ENCODE data around the gene SAMD3. TPM values are rescaled to one million over a fixed set of nuclear protein-coding genes. Genes with fewer than 3 reads are reported as not detected.

SAMD3 gene
- total RNA-seq, 6 experiments from 2014 or later = 0.25 to 0.86 (median 0.37) TPM

DNA sequence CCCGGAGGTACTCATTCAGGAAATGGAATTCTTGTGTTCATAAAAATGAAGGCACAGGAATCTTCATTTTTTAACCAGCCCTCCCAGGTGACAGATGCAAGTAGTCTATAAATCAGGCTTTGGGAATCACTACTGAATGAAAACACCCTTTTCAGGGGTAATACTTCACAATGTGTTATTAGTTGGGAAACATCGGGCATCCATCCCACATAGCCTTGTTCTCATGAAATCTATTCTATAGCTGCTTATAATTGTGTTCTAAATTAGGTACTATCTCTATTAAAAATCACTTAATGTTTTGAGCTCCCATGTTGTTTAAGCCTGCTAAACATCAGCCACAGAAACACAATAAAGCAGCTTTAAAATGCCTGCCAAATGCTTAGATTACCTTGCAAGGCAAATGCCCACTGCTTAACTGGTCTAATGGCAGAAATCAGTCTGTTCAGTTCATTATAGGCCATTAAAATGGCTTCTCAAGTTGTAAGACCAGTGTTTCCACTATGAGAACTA lies 109.5 kb downstream of the SAMD3 start:
- H3K4me1 ChIP-seq = no peaks in the 10 kb centered on the region
- H3K27me3 ChIP-seq = no peaks in the 10 kb centered on the region
- no peak for DNase-seq
- WGBS (ENCODE audit: insufficient coverage, low coverage, low lambda C conversion rate, missing lambda C conversion rate) = 100% methylated on average over 2 of the region's 2 CpGs
- intact Hi-C loops (cut with DNase I) = no loop called here
- no peak overlapping the region for H3K4me3 ChIP-seq
- no peaks in the 10 kb centered on the region for H3K36me3 ChIP-seq
- no peaks in the 10 kb centered on the region for H3K9me3 ChIP-seq
- TF ChIP-seq, protein P1, sequence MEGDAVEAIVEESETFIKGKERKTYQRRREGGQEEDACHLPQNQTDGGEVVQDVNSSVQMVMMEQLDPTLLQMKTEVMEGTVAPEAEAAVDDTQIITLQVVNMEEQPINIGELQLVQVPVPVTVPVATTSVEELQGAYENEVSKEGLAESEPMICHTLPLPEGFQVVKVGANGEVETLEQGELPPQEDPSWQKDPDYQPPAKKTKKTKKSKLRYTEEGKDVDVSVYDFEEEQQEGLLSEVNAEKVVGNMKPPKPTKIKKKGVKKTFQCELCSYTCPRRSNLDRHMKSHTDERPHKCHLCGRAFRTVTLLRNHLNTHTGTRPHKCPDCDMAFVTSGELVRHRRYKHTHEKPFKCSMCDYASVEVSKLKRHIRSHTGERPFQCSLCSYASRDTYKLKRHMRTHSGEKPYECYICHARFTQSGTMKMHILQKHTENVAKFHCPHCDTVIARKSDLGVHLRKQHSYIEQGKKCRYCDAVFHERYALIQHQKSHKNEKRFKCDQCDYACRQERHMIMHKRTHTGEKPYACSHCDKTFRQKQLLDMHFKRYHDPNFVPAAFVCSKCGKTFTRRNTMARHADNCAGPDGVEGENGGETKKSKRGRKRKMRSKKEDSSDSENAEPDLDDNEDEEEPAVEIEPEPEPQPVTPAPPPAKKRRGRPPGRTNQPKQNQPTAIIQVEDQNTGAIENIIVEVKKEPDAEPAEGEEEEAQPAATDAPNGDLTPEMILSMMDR (IDR thresholded peaks at IDR 0.05) = no peak
- no peak for TF ChIP-seq POLR2A (IDR thresholded peaks at IDR 0.05)
- no peak overlapping the region for H3K27ac ChIP-seq
- no peak for ATAC-seq

DNA sequence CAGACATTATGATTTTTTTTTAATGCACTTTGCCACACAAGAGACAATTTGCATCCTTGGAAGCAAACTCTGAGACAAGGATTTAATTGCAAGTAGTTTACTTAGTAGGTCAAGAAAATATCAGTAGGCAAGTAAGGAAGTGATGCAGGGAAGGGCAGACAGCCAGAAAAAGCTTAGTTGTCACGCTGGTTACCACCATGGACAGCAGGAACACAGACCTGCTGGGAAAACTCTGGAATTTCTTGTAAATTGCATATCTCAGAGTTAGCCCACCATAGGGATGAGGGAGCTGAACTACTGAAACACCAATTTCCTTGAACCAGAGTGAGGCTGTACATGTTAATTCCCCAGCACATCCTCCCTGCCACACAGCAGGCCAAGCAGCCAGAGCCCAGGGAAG lies 111.7 kb downstream of the SAMD3 start:
- H3K36me3 ChIP-seq = no peaks in the 10 kb centered on the region
- H3K27ac ChIP-seq = no peak overlapping the region
- ATAC-seq = no peak
- H3K27me3 ChIP-seq = no peaks in the 10 kb centered on the region
- no peak for DNase-seq
- intact Hi-C loops (cut with DNase I) = no loop called here
- H3K9me3 ChIP-seq = no peaks in the 10 kb centered on the region
- no peaks in the 10 kb centered on the region for H3K4me1 ChIP-seq
- TF ChIP-seq POLR2A (IDR thresholded peaks at IDR 0.05) = no peak
- TF ChIP-seq, protein P1 (IDR thresholded peaks at IDR 0.05) = no peak
- WGBS (ENCODE audit: insufficient coverage, low coverage, low lambda C conversion rate, missing lambda C conversion rate) = 100% methylated on average over 1 of the region's 1 CpG
- H3K4me3 ChIP-seq = no peak overlapping the region

- no peak overlapping the region for H3K27ac ChIP-seq
- intact Hi-C loops (cut with DNase I) = no loop called here
- no peak for TF ChIP-seq POLR2A (IDR thresholded peaks at IDR 0.05)
- TF ChIP-seq, protein P1 (IDR thresholded peaks at IDR 0.05) = no peak
- DNase-seq (no peak), ATAC-seq (no peak)
- H3K27me3 ChIP-seq = no peaks in the 10 kb centered on the region
- H3K9me3 ChIP-seq = no peaks in the 10 kb centered on the region
- no peaks in the 10 kb centered on the region for H3K4me1 ChIP-seq
- H3K36me3 ChIP-seq = peaks cover 0 to 3% (median 0%) of the 10 kb centered on the region in 4 donors
- no CpG with 5 or more reads among the region's 1 CpG for WGBS (ENCODE audit: insufficient coverage, low coverage, low lambda C conversion rate, missing lambda C conversion rate)
- H3K4me3 ChIP-seq = no peak overlapping the region
Measured at GRCh38 chr6:130107710-130108109, 115.0 kb downstream of the SAMD3 start.

GRCh38 chr6:130105996-130106704 lies 116.6 kb downstream of the SAMD3 start:
- DNase-seq (no peak), ATAC-seq (no peak)
- WGBS (ENCODE audit: insufficient coverage, low coverage, low lambda C conversion rate, missing lambda C conversion rate) = 53% methylated on average over 4 of the region's 4 CpGs
- H3K4me1 ChIP-seq = no peaks in the 10 kb centered on the region
- H3K27ac ChIP-seq = no peak overlapping the region
- H3K4me3 ChIP-seq = no peak overlapping the region
- intact Hi-C loops (cut with DNase I) = no loop called here
- TF ChIP-seq, protein P1 (IDR thresholded peaks at IDR 0.05) = no peak
- TF ChIP-seq POLR2A (IDR thresholded peaks at IDR 0.05) = no peak
- no peaks in the 10 kb centered on the region for H3K9me3 ChIP-seq
- no peaks in the 10 kb centered on the region for H3K27me3 ChIP-seq
- peaks cover 0 to 3% (median 0%) of the 10 kb centered on the region in 4 donors for H3K36me3 ChIP-seq

All from right lobe of liver (tissue), 6 donors.